ENCODE data around the gene CELSR1.

The CELSR1 gene

GRCh38 chr22:46331496-46331895 is 205.9 kb downstream of the CELSR1 start:
- no peak overlapping the region for H3K4me2 ChIP-seq (ENCODE audit: low read length)
- H3K79me2 ChIP-seq (ENCODE audit: low read length), result peaks cover 10% of the 10 kb centered on the region
- no peaks in the 10 kb centered on the region for H4K20me1 ChIP-seq (ENCODE audit: insufficient read depth, low read length)
- H3K9ac ChIP-seq (ENCODE audit: low read length), result no peak overlapping the region
- peaks cover under 1% of the 10 kb centered on the region; the same call in 1 of the 2 replicates for H3K4me1 ChIP-seq (ENCODE audit: low read length)
- H3K9me3 ChIP-seq (ENCODE audit: insufficient read depth, low read length), result no peaks in the 10 kb centered on the region
- no peak overlapping the region for H3K27ac ChIP-seq (ENCODE audit: low read length)
- H3K4me3 ChIP-seq (ENCODE audit: low read length), result no peak overlapping the region
- H2AFZ ChIP-seq (ENCODE audit: low read depth, low read length), result no peak overlapping the region
- no peak for TF ChIP-seq EZH2phosphoT487 (IDR thresholded peaks at IDR 0.05; ENCODE audit: low read depth)
- TF ChIP-seq CTCF (IDR thresholded peaks at IDR 0.05; ENCODE audit: low read depth, low read length), result no peak
- H3K36me3 ChIP-seq (replicated peaks; ENCODE audit: low read depth, low read length), result peaks cover 47% of the 10 kb centered on the region
- H3K27me3 ChIP-seq (ENCODE audit: low read depth, low read length), result no peaks in the 10 kb centered on the region

GRCh38 chr22:46330426-46330825 is 207.0 kb downstream of the CELSR1 start:
- Histone ChIP-seq H2AFZ (ENCODE audit: low read depth, low read length) (no peak overlapping the region), H3K79me2 (ENCODE audit: low read length) (no peaks in the 10 kb centered on the region; the same call in 1 of the 2 replicates), H4K20me1 (ENCODE audit: insufficient read depth, low read length) (no peaks in the 10 kb centered on the region), H3K9ac (ENCODE audit: low read length) (no peak overlapping the region), H3K4me2 (ENCODE audit: low read length) (no peak overlapping the region), H3K36me3 (replicated peaks; ENCODE audit: low read depth, low read length) (peaks cover 57% of the 10 kb centered on the region), H3K4me1 (ENCODE audit: low read length) (no peaks in the 10 kb centered on the region), H3K4me3 (ENCODE audit: low read length) (no peak overlapping the region), H3K9me3 (ENCODE audit: insufficient read depth, low read length) (no peaks in the 10 kb centered on the region), H3K27me3 (ENCODE audit: low read depth, low read length) (no peaks in the 10 kb centered on the region), H3K27ac (ENCODE audit: low read length) (no peak overlapping the region)
- TF ChIP-seq CTCF (IDR thresholded peaks at IDR 0.05; ENCODE audit: low read depth, low read length), result no peak
- no peak for TF ChIP-seq EZH2phosphoT487 (IDR thresholded peaks at IDR 0.05; ENCODE audit: low read depth)

- Histone ChIP-seq H3K27ac (ENCODE audit: low read length) (no peak overlapping the region), H3K4me3 (ENCODE audit: low read length) (no peak overlapping the region), H3K36me3 (replicated peaks; ENCODE audit: low read depth, low read length) (peaks cover 62% of the 10 kb centered on the region), H2AFZ (ENCODE audit: low read depth, low read length) (no peak overlapping the region), H3K9me3 (ENCODE audit: insufficient read depth, low read length) (no peaks in the 10 kb centered on the region), H3K27me3 (ENCODE audit: low read depth, low read length) (no peaks in the 10 kb centered on the region), H3K9ac (ENCODE audit: low read length) (no peak overlapping the region), H3K4me2 (ENCODE audit: low read length) (no peak overlapping the region), H3K4me1 (ENCODE audit: low read length) (no peaks in the 10 kb centered on the region), H3K79me2 (ENCODE audit: low read length) (no peaks in the 10 kb centered on the region), H4K20me1 (ENCODE audit: insufficient read depth, low read length) (no peaks in the 10 kb centered on the region)
- no peak for TF ChIP-seq CTCF (IDR thresholded peaks at IDR 0.05; ENCODE audit: low read depth, low read length)
- TF ChIP-seq EZH2phosphoT487 (IDR thresholded peaks at IDR 0.05; ENCODE audit: low read depth), result no peak
Observed at GRCh38 chr22:46329616-46330015, 207.8 kb downstream of the CELSR1 start.

GRCh38 chr22:46328797-46329196 is 208.6 kb downstream of the CELSR1 start:
- Histone ChIP-seq H4K20me1 (ENCODE audit: insufficient read depth, low read length) (no peaks in the 10 kb centered on the region), H3K79me2 (ENCODE audit: low read length) (no peaks in the 10 kb centered on the region), H3K27ac (ENCODE audit: low read length) (no peak overlapping the region), H3K4me3 (ENCODE audit: low read length) (no peak overlapping the region), H3K36me3 (replicated peaks; ENCODE audit: low read depth, low read length) (peaks cover 69% of the 10 kb centered on the region), H3K27me3 (ENCODE audit: low read depth, low read length) (no peaks in the 10 kb centered on the region), H2AFZ (ENCODE audit: low read depth, low read length) (no peak overlapping the region), H3K4me2 (ENCODE audit: low read length) (no peak overlapping the region), H3K9ac (ENCODE audit: low read length) (no peak overlapping the region), H3K9me3 (ENCODE audit: insufficient read depth, low read length) (no peaks in the 10 kb centered on the region), H3K4me1 (ENCODE audit: low read length) (no peaks in the 10 kb centered on the region)
- TF ChIP-seq EZH2phosphoT487 (IDR thresholded peaks at IDR 0.05; ENCODE audit: low read depth) (no peak), CTCF (IDR thresholded peaks at IDR 0.05; ENCODE audit: low read depth, low read length) (no peak)

All from OCI-LY3 (cell line).